Astrocyte of the cerebellum (primary cell): ENCODE results near the gene C16orf95.

Source experiments
- DNase-seq: peaks from one replicate; pipeline ENCODE4 v3.0.0-alpha.2; 2011; ENCODE audit warnings: low read depth
- H3K4me3 ChIP-seq: 2 replicates; pipeline ENCODE4 v1.5.1; 2011; ENCODE audit warnings: mild to moderate bottlenecking, low read depth, low read length, moderate library complexity
- CTCF ChIP-seq: IDR thresholded peaks from 2 replicates; pipeline ENCODE4 v1.5.1; 2012; ENCODE audit warnings: low read length, low read depth, moderate library complexity, mild to moderate bottlenecking; ENCODE audit errors: missing control alignments
- in situ Hi-C: cut with HindIII; loops from 2 replicates; pipeline ENCODE4 v1.10.0; 2017; ENCODE audit warnings: low sequenced_read_pairs

Gene C16orf95

DNA sequence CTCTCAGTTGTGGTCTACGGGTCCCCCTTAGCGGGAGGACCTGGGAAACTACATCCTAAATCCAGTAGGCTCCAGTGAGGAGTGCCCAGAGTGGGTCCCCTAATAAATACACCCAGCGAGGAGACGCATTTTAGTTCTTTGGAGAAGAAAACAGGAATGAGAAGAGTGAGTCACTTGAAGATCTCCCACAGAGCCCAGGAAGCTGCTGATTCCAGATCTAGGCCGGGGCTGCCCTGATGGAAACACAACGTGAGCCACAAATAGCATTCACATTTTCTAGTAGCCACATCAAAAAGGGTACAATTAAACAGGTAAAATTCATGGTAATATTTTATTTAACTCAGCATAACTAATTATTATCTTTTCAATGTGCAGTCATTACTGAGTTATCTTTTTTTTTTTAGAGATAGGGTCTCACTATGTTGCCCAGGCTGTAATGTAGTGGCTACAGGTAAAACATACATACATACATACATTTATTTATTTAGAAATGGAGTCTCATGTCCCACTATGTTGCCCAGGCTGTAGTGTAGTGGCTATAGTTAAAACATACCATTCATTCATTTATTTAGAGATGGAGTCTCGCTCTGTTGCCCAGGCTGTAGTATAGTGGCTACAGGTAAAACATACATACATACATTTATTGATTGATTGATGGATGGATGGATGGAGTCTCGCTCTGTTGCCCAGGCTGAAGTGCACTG lies 44.9 kb upstream of the C16orf95 start:
- in situ Hi-C loops, result no loop called here
- no peak overlapping the region for H3K4me3 ChIP-seq
- DNase-seq, result peak; percentile 32
- no peak for TF ChIP-seq CTCF

DNA sequence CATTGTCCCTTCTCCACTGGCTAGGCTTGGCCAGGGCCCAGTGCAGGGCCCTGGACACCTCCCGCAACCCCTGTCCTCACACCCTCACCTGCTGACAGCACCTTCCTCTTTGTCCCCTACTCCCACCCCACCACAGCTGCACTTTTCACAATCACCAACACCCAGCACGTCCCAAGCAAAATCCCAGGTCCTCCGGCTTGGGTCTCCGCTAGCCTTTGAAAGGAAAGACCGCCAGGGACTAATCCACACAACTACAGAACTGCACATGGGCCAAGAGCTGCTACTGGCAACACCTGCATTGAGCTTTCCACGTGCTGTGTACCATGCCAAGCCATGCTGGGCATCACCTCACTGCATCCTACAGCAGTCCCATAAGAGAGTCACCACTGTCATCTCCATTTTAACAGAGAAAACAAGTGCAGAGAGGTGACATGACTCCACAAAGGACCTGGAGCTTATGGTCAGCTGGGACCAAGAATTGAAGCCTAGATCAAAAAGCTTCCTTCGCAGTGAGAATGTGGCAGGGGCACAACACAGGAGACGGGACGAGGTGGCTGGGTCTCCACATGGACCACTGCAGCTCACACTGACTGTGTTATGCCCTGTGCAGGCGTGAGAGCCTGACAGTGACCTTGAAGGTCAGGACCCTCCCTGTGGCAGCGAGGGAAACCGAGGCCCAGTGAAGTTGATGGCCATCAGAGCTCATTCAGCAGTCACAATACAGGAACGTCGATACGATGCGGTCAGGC lies 43.8 kb upstream of the C16orf95 start:
- no peak overlapping the region for H3K4me3 ChIP-seq
- DNase-seq, result no peak
- in situ Hi-C loops, result no loop called here
- no peak for TF ChIP-seq CTCF

- no peak overlapping the region for H3K4me3 ChIP-seq
- no peak for TF ChIP-seq CTCF
- DNase-seq, result no peak
- in situ Hi-C loops, result no loop called here
Measured at GRCh38 chr16:87359121-87359520, 41.9 kb upstream of the C16orf95 start.

- in situ Hi-C loops, result no loop called here
- no peak overlapping the region for H3K4me3 ChIP-seq
- DNase-seq, result no peak
- no peak for TF ChIP-seq CTCF
Measured at GRCh38 chr16:87358696-87359095, 41.5 kb upstream of the C16orf95 start.

DNA sequence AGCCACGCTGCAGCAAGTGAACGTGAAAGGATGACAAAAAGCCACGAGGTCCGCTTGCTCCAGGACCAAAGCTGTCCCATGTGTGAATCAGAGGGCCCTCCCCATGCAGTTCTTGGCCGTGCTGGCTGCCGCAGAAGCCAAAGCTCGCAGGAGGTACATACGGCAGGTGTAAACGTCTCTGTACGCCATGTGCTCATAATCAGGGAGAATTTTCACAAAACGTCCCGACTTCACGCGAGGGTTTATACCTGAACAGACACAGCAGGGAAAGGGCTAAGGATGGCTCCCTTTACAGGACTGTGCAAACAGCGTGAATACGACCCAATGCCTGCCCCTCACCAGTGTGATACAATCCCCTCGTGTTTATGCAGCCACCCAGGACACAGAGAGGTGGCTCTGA lies 41.1 kb upstream of the C16orf95 start:
- in situ Hi-C loops, result no loop called here
- no peak for DNase-seq
- TF ChIP-seq CTCF, result no peak
- no peak overlapping the region for H3K4me3 ChIP-seq

GRCh38 chr16:87356491-87356853 lies 39.3 kb upstream of the C16orf95 start:
- in situ Hi-C loops, result no loop called here
- no peak overlapping the region for H3K4me3 ChIP-seq
- no peak for TF ChIP-seq CTCF
- DNase-seq, result no peak
